ENCODE data around the gene MYLK4. TPM values are rescaled to one million over a fixed set of nuclear protein-coding genes. Genes with fewer than 3 reads are reported as not detected.

The MYLK4 gene
- total and polyA plus RNA-seq, 2 of the 13 experiments (the other 11 are each of a cell fraction or from before 2014, with no cell fraction given) = 0.26 to 0.29 TPM

DNA sequence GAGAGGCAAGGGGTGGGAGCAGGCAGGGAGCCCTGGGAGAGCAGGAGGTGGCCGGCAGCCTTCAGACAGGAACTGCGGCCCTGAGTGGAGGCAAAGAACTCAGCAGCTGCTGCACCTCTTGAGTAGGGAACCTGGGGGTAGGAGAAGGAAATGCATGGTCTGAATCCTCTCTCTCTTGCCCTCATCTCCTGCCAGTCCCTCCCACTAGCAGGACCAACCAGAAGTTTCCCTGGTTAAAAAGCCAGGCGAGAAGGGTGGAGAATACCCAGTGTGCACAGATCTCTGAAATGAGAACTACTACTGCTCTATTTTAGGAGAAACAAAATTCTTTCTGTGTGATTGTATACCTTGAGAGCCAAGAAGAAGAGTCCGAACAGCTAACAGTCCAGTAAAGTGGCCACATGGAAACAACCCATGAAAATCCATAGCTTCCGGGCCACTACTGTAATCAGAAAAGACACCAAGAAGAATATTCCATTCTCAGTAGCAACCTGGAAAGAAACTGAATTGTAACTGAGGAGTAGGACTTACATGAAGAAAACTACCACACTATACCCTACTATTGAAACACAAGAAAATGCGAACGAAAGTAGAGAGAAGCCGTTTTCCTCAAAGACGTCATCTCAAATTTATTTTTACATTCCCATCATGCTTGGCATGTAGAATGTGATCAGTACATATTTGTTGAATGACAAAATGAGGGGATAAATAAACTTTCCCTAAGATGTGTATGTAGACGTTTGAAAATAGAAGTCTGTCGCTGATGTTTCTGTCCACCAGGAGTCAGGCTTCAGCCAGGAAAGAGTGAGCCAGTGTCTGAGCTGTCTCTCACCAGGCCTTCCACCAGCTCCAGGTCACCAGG is 40.1 kb upstream of the MYLK4 start (continued):
- TF ChIP-seq, protein P1, sequence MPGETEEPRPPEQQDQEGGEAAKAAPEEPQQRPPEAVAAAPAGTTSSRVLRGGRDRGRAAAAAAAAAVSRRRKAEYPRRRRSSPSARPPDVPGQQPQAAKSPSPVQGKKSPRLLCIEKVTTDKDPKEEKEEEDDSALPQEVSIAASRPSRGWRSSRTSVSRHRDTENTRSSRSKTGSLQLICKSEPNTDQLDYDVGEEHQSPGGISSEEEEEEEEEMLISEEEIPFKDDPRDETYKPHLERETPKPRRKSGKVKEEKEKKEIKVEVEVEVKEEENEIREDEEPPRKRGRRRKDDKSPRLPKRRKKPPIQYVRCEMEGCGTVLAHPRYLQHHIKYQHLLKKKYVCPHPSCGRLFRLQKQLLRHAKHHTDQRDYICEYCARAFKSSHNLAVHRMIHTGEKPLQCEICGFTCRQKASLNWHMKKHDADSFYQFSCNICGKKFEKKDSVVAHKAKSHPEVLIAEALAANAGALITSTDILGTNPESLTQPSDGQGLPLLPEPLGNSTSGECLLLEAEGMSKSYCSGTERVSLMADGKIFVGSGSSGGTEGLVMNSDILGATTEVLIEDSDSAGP (CRISPR knock-in tag; IDR thresholded peaks at IDR 0.05; ENCODE audit: borderline replicate concordance) = no peak
- TF ChIP-seq ZNF598 (CRISPR knock-in tag; IDR thresholded peaks at IDR 0.05; ENCODE audit: borderline replicate concordance) (no peak), ZNF629 (CRISPR knock-in tag; conservative IDR thresholded peaks at IDR 0.05) (no peak), SMAD3 (CRISPR knock-in tag; IDR thresholded peaks at IDR 0.05) (peak; percentile 81), STAG1 (CRISPR knock-in tag; IDR thresholded peaks at IDR 0.05) (peak; percentile 98), NRL (CRISPR knock-in tag; IDR thresholded peaks at IDR 0.05; ENCODE audit: borderline replicate concordance) (no peak), ZNF768 (CRISPR knock-in tag; IDR thresholded peaks at IDR 0.05) (no peak), BRCA1 (CRISPR knock-in tag; IDR thresholded peaks at IDR 0.05) (no peak), SALL1 (CRISPR knock-in tag; IDR thresholded peaks at IDR 0.05) (peak; percentile 71), TOE1 (CRISPR knock-in tag; IDR thresholded peaks at IDR 0.05) (no peak), ARID2 (CRISPR knock-in tag; IDR thresholded peaks at IDR 0.05; ENCODE audit: borderline replicate concordance) (no peak), GATA4 (IDR thresholded peaks at IDR 0.05; ENCODE audit: borderline replicate concordance, low read depth) (no peak), ERF (CRISPR knock-in tag; IDR thresholded peaks at IDR 0.05) (peak; percentile 73; the same call in 1 of the 2 replicates), RBM22 (optimal IDR thresholded peaks at IDR 0.05; ENCODE audit: low read length) (no peak), SNRNP70 (IDR thresholded peaks at IDR 0.05; ENCODE audit: low read depth, low read length) (no peak), ZNF569 (CRISPR knock-in tag; IDR thresholded peaks at IDR 0.05; ENCODE audit: borderline replicate concordance) (no peak)
- TF ChIP-seq, protein P2, sequence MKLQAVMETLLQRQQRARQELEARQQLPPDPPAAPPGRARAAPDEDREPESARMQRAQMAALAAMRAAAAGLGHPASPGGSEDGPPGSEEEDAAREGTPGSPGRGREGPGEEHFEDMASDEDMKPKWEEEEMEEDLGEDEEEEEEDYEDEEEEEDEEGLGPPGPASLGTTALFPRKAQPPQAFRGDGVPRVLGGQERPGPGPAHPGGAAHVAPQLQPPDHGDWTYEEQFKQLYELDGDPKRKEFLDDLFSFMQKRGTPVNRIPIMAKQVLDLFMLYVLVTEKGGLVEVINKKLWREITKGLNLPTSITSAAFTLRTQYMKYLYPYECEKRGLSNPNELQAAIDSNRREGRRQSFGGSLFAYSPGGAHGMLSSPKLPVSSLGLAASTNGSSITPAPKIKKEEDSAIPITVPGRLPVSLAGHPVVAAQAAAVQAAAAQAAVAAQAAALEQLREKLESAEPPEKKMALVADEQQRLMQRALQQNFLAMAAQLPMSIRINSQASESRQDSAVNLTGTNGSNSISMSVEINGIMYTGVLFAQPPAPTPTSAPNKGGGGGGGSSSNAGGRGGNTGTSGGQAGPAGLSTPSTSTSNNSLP (IDR thresholded peaks at IDR 0.05; ENCODE audit: low read depth, low read length) = no peak
- TF ChIP-seq, protein P3, sequence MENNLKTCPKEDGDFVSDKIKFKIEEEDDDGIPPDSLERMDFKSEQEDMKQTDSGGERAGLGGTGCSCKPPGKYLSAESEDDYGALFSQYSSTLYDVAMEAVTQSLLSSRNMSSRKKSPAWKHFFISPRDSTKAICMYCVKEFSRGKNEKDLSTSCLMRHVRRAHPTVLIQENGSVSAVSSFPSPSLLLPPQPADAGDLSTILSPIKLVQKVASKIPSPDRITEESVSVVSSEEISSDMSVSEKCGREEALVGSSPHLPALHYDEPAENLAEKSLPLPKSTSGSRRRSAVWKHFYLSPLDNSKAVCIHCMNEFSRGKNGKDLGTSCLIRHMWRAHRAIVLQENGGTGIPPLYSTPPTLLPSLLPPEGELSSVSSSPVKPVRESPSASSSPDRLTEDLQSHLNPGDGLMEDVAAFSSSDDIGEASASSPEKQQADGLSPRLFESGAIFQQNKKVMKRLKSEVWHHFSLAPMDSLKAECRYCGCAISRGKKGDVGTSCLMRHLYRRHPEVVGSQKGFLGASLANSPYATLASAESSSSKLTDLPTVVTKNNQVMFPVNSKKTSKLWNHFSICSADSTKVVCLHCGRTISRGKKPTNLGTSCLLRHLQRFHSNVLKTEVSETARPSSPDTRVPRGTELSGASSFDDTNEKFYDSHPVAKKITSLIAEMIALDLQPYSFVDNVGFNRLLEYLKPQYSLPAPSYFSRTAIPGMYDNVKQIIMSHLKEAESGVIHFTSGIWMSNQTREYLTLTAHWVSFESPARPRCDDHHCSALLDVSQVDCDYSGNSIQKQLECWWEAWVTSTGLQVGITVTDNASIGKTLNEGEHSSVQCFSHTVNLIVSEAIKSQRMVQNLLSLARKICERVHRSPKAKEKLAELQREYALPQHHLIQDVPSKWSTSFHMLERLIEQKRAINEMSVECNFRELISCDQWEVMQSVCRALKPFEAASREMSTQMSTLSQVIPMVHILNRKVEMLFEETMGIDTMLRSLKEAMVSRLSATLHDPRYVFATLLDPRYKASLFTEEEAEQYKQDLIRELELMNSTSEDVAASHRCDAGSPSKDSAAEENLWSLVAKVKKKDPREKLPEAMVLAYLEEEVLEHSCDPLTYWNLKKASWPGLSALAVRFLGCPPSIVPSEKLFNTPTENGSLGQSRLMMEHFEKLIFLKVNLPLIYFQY (CRISPR knock-in tag; IDR thresholded peaks at IDR 0.05; ENCODE audit: borderline replicate concordance) = peak; percentile 51; the same call in 1 of the 2 replicates
- TF ChIP-seq, protein P4, sequence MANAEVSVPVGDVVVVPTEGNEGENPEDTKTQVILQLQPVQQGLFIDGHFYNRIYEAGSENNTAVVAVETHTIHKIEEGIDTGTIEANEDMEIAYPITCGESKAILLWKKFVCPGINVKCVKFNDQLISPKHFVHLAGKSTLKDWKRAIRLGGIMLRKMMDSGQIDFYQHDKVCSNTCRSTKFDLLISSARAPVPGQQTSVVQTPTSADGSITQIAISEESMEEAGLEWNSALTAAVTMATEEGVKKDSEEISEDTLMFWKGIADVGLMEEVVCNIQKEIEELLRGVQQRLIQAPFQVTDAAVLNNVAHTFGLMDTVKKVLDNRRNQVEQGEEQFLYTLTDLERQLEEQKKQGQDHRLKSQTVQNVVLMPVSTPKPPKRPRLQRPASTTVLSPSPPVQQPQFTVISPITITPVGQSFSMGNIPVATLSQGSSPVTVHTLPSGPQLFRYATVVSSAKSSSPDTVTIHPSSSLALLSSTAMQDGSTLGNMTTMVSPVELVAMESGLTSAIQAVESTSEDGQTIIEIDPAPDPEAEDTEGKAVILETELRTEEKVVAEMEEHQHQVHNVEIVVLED (CRISPR knock-in tag; IDR thresholded peaks at IDR 0.05; ENCODE audit: borderline replicate concordance) = no peak
- TF ChIP-seq, protein P5, sequence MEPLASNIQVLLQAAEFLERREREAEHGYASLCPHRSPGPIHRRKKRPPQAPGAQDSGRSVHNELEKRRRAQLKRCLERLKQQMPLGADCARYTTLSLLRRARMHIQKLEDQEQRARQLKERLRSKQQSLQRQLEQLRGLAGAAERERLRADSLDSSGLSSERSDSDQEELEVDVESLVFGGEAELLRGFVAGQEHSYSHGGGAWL (CRISPR knock-in tag; IDR thresholded peaks at IDR 0.05) = no peak

Data from HepG2 (cell line).